Measurements from ENCODE around the gene GAS2L2.

The GAS2L2 gene

DNA sequence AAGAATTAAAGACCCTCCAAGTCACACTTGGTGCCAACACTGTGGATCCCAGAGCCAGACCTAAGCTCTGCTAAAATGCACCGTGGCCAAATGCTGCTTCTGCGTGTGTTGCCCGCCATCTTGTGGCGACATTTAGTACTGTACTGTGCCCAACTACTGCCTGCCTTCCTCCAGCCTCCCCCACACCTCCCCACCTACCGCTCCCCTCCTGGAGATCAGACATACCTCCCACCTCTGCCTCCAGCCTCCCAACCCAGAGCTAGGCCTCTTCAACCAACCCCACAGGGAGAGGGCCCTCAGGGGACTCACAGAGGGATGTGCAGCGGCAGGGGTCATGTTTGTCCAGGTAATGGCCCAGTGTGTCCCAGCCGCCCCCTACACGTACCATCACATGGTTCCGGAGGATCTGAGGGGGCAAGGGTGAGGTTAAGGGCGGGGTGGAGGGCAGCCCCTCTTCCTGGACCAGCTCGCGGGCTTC, 5.5 kb downstream of the GAS2L2 start:
- DNase-seq (ENCODE audit: low read depth, low spot score) = peak; percentile 90

DNA sequence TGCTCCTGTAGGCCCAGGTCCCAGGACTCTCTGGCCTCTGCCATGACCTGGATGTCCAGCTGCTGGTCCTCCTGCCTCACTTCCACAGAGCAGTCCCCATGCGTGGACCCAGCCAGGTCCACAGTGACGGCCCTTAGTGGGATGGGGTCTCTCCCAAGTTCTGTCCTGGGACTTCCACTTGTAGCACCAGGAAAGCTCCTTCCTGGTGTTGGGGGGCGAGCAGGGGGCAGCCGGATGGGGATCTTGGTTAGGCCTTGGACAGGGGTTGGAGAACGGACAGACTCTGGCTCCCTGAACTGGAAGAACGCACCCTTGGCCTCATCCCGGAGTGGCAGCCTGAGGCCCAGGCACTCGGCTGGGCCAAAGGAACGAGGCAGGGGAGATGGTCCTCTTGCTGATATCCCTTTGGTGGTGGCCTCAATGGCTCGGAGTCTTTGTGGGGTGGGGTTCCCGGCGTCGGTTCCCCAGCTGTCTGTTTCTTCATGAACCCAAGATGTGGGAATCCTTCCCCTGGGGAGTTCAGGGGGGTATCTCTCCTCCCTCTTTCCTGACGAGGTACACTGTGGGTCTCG, 7.2 kb downstream of the GAS2L2 start:
- DNase-seq (ENCODE audit: low read depth, low spot score) = no peak

- DNase-seq (ENCODE audit: low read depth, low spot score) = no peak
These were observed 7.8 kb downstream of the GAS2L2 start for GRCh38 chr17:35745246-35745645.

DNA sequence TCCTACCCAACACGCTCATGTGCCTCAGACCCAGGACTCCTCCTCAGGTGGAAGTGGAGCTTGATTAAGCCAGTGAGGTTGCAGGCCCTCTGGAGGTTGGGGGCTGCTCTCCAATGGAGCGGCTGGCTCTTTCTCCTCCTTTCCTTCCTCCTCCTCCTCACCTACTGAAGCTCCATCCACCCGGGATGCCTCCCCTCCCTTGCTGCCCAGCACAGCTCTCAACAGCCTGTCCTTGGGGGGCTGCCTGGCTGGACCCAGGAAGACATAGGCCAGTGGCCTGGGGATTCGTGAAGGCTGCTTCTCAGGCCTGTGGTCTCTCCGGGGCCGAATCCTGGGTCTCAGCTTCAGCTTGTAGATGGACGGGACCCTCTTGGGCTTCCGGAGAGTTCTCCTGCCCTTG, 8.2 kb downstream of the GAS2L2 start:
- DNase-seq (ENCODE audit: low read depth, low spot score) = no peak

- DNase-seq (ENCODE audit: low read depth, low spot score) = peak; percentile 75
These were observed 9.3 kb downstream of the GAS2L2 start for GRCh38 chr17:35743626-35744328.

GRCh38 chr17:35742896-35743477, 10.1 kb downstream of the GAS2L2 start:
- DNase-seq (ENCODE audit: low read depth, low spot score) = no peak

GRCh38 chr17:35742496-35742895, 10.5 kb downstream of the GAS2L2 start:
- DNase-seq (ENCODE audit: low read depth, low spot score) = no peak

DNA sequence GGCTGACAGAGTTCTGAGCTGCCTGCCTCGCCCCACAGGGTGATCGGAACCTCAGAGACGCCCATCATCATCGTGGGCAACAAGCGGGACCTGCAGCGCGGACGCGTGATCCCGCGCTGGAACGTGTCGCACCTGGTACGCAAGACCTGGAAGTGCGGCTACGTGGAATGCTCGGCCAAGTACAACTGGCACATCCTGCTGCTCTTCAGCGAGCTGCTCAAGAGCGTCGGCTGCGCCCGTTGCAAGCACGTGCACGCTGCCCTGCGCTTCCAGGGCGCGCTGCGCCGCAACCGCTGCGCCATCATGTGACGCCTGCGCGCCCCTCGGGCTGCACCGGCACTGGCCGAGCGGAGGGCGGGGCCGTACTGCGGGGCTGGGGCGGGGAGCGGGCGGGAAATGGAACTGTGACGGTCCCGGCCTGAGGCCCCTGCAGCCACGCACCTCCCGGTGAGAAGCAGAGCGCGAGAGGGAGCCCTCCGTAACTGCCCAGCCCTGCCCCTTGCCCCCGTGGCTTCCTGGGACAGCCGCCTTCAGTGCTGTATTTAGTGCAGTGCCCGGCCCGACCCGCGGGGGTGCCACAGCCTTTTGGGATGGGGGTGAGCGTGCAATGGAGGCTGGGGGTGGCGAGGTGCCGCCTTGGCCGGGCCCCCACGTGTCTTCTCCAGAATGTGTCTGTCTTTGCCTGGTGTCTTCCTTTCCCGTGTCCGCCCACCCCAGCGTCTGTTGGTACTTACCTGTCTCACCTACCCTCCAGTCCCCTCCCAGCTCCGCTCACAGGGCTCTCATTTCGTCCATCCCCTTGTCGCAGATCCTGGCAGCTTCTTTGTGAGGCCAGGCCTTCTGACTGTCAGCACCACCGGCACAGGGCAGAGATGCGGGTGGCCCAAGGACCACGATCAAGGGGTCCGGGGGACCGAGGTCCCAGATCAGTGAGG, 11.8 kb downstream of the GAS2L2 start:
- DNase-seq (ENCODE audit: low read depth, low spot score) = no peak

GRCh38 chr17:35740216-35740615, 12.8 kb downstream of the GAS2L2 start:
- DNase-seq (ENCODE audit: low read depth, low spot score) = no peak

GRCh38 chr17:35738519-35739133, 14.4 kb downstream of the GAS2L2 start:
- DNase-seq (ENCODE audit: low read depth, low spot score) = no peak

- no peak for DNase-seq (ENCODE audit: low read depth, low spot score)
These were observed 16.8 kb downstream of the GAS2L2 start for GRCh38 chr17:35736236-35736635.

- DNase-seq (ENCODE audit: low read depth, low spot score) = no peak
These were observed 17.8 kb downstream of the GAS2L2 start for GRCh38 chr17:35735036-35735805.

- DNase-seq (ENCODE audit: low read depth, low spot score) = no peak
These were observed 18.6 kb downstream of the GAS2L2 start for GRCh38 chr17:35734396-35734795.

DNA sequence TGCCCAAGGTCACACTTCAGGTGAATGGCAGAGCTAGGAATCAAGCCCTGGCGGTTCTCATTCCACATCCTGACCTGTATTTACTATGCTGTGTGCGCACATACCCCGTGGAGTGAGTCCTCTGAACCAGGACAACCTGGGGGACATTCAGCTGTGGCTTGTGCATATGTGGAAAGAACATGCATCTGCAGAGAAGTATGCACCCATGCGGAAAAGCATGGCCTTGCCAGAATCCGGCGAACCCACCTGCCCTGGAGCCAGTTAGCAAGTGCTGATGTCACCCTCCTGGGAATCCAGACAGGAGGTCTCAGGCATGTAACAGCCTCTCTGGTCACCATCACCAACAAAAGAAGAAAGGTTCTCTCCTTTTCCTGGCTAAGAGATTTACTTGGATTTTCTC, 19.7 kb downstream of the GAS2L2 start:
- no peak for DNase-seq (ENCODE audit: low read depth, low spot score)

DNA sequence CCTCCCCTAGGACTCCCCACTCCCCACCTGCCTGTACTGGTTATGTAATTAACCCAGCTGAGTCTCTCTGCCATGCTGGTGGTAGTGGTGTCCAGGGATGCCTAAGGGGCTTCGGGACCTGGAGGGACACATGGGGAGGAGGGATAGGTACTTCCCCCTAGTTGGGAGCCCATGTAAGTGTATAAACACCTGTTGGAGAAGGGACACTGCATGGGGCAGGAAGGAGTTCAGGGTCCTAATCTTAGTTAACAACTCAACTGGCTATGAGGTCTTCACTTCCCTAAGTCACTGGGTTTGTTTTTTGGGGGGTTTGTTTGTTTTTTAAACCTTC, 20.3 kb downstream of the GAS2L2 start:
- DNase-seq (ENCODE audit: low read depth, low spot score) = no peak

GRCh38 chr17:35731917-35732805, 20.9 kb downstream of the GAS2L2 start:
- DNase-seq (ENCODE audit: low read depth, low spot score) = peak; percentile 45

GRCh38 chr17:35731239-35731916, 21.7 kb downstream of the GAS2L2 start, which contains the start of gene RASL10B:
Gene RASL10B (plus strand): TSS chr17:35731639. CDS start chr17:35735185, 3,546 bp downstream.
- peak; percentile 81 for DNase-seq (ENCODE audit: low read depth, low spot score)

DNA sequence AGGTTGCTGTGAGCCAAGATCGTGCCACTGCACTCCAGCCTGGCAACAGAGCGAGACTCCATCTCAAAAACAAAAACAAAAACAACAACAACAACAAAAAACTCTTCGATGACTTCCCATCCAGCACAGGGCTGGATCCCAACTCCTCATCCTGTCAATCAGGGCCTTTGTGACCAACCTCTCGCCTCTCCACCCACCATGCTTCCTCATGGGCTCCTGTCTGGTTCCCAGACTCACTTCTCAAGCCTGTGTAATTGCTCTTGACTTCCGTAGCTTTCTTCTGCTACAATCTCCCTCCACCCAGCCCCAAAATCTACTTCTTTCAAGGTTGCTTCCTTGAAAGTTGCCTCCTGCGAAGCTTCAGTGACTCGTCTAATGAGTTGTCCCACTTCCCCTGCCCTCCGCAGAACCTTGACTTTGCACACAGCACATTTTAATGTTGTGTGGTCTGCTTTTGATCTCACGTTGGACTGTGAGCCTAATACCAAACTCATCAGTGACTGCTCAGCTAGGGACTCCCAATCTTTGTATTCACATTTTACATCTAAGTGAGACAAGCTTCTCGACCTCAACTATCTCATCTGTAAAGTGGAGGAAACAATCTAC, 22.5 kb downstream of the GAS2L2 start:
- no peak for DNase-seq (ENCODE audit: low read depth, low spot score)

DNA sequence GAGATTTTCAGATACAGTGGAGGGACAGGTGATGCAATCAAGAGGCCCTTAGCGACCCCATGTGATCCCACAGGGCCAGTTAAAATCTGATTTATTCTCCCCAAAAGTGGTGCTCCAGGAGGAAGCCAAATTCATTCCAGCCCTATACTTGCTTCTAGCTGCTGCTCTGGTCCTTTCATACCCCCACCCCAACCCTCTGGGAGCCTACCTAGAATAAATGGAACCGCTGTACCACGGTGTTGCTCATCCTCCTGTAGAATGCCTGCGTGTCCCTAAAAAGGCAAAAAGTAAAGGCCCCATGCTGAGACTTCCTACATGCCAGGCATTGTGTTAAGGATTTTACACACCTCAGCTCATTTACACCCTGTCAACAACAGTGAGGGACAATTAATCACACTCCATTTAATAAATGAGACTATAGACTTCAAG, 23.6 kb downstream of the GAS2L2 start:
- peak; percentile 43 for DNase-seq (ENCODE audit: low read depth, low spot score)
